Measurements from ENCODE around the gene MIB2.

- TF ChIP-seq CTCF (IDR thresholded peaks at IDR 0.05) (no peak), POLR2A (IDR thresholded peaks at IDR 0.05) (no peak)
Observed at GRCh38 chr1:1669468-1670440, 54.5 kb downstream of the MIB2 start.

Measured in esophagus squamous epithelium (tissue), 4 donors.